PC-3 (cell line): ENCODE measurements around the gene GDI2. TPM values are rescaled to one million over a fixed set of nuclear protein-coding genes. Genes with fewer than 3 reads are reported as not detected.

Experiments
- ATAC-seq: fragments of 200-7000 bp; cut with Tn5 transposase; 2 replicates; pipeline ENCODE4 v1.9.1; 2020; ENCODE audit warnings: mild to moderate bottlenecking, moderate library complexity
- BruUV-seq: library from RNA; stranded (reverse); fragments of 400-500 nt; replicated peaks from 2 replicates; lab custom pipeline; 2021; lab: Mats Ljungman, UMichigan
- CTCF ChIA-PET: fragments of 300-600 bp; sonication (Branson Sonifier 250); formaldehyde crosslinking; loops from one replicate; lab custom pipeline; 2022; ENCODE audit warnings: antibody characterized with exemption; lab: Charles Lee
- POLR2A ChIA-PET: fragments of 300-600 bp; sonication (Branson Sonifier 250); formaldehyde crosslinking; loops from one replicate; lab custom pipeline; 2022; ENCODE audit warnings: antibody characterized with exemption; ENCODE audit not compliant: unreplicated experiment; lab: Charles Lee
- DNase-seq: peaks from one replicate; pipeline ENCODE4 v3.0.0-alpha.2; 2015
- H2AFZ ChIP-seq: fragments of 300-600 bp; sonication (generic); 2 replicates; pipeline ENCODE4 v1.6.0; 2016; ENCODE audit warnings: antibody characterized with exemption, low read length
- H3F3A ChIP-seq: fragments of 300-600 bp; sonication (generic); one replicate; pipeline ENCODE4 v1.6.0; 2017; ENCODE audit warnings: antibody characterized with exemption, low read length, control low read depth, mild to moderate bottlenecking; ENCODE audit not compliant: unreplicated experiment
- H3K27ac ChIP-seq: fragments of 300-600 bp; sonication (generic); 2 replicates; pipeline ENCODE4 v1.5.1; 2016; ENCODE audit warnings: mild to moderate bottlenecking, low read length
- H3K27me3 ChIP-seq: fragments of 300-600 bp; sonication (generic); 2 replicates; pipeline ENCODE4 v1.6.1; 2016; ENCODE audit warnings: low read length, mixed read lengths
- H3K36me3 ChIP-seq: fragments of 300-600 bp; sonication (generic); 2 replicates; pipeline ENCODE4 v1.6.1; 2016; ENCODE audit warnings: low read depth, mixed run types, low read length, mixed read lengths
- H3K4me1 ChIP-seq: fragments of 300-600 bp; sonication (generic); 2 replicates; pipeline ENCODE4 v1.5.1; 2016; ENCODE audit warnings: low read length; ENCODE audit not compliant: insufficient read depth
- H3K4me2 ChIP-seq: fragments of 300-600 bp; sonication (generic); 2 replicates; pipeline ENCODE4 v1.6.0; 2016; ENCODE audit warnings: low read length
- H3K4me3 ChIP-seq: fragments of 300-600 bp; sonication (generic); 2 replicates; pipeline ENCODE4 v1.5.1; 2016; ENCODE audit warnings: mild to moderate bottlenecking, low read length, mixed read lengths
- H3K79me2 ChIP-seq: fragments of 300-600 bp; sonication (generic); 2 replicates; pipeline ENCODE4 v1.6.1; 2017; ENCODE audit warnings: low read length, mixed read lengths
- H3K9ac ChIP-seq: fragments of 300-600 bp; sonication (generic); 2 replicates; pipeline ENCODE4 v1.6.0; 2016; ENCODE audit warnings: mild to moderate bottlenecking, low read length
- H3K9me2 ChIP-seq: fragments of 300-600 bp; sonication (generic); replicated peaks from 2 replicates; pipeline ENCODE4 v1.6.1; 2016; ENCODE audit warnings: mixed run types, low read length, mixed read lengths
- H3K9me3 ChIP-seq: fragments of 300-600 bp; sonication (generic); 2 replicates; pipeline ENCODE4 v1.6.1; 2016; ENCODE audit warnings: low read length, mixed read lengths
- H4K20me1 ChIP-seq: fragments of 300-600 bp; sonication (generic); 2 replicates; pipeline ENCODE4 v1.6.1; 2016; ENCODE audit warnings: low read length, mixed read lengths
- CTCF ChIP-seq: fragments of 300-600 bp; sonication (generic); conservative IDR thresholded peaks from 2 replicates; pipeline ENCODE4 v1.5.1; 2017; ENCODE audit warnings: antibody characterized with exemption, low read depth, mild to moderate bottlenecking, low read length
- EZH2 ChIP-seq: fragments of 300-600 bp; sonication (generic); IDR thresholded peaks from one replicate; pipeline ENCODE4 v1.6.1; 2017; ENCODE audit warnings: antibody characterized with exemption, mild to moderate bottlenecking, low read length; ENCODE audit not compliant: unreplicated experiment
- EZH2phosphoT487 ChIP-seq: fragments of 300-600 bp; sonication (generic); IDR thresholded peaks from 2 replicates; pipeline ENCODE4 v1.6.1; 2018; ENCODE audit warnings: mild to moderate bottlenecking, antibody characterized with exemption, low read length, borderline replicate concordance
- intact Hi-C: fragments of 100-400 bp; cut with micrococcal nuclease; formaldehyde crosslinking; loops from 2 replicates; pipeline ENCODE4 v1.9.0; 2023
- total RNA-seq: library from RNA; depleted of rRNA; stranded (reverse); fragments of >200 nt; gene quantifications from 2 replicates; pipeline ENCODE4 v1.2.3, GENCODE V29; 2014

Gene GDI2
- total RNA-seq, 1 experiment from 2014 or later: 122 TPM

- no peaks in the 10 kb centered on the region for H3K9me2 ChIP-seq
- ATAC-seq (no peak), DNase-seq (no peak)
- POLR2A ChIA-PET: no interaction called here
- H3K4me2 ChIP-seq: no peak overlapping the region
- H3K9me3 ChIP-seq: no peaks in the 10 kb centered on the region
- H3K27me3 ChIP-seq: no peaks in the 10 kb centered on the region
- peak overlapping the region; percentile 25 for H3K27ac ChIP-seq
- H3K4me3 ChIP-seq: no peak overlapping the region
- no peak overlapping the region for H2AFZ ChIP-seq
- CTCF ChIA-PET: no interaction called here
- no TSS peak for BruUV-seq
- TF ChIP-seq EZH2phosphoT487 (no peak), EZH2 (no peak), CTCF (no peak)
- intact Hi-C loops: no loop called here
- no peaks in the 10 kb centered on the region for H3K36me3 ChIP-seq
- peaks cover 67% of the 10 kb centered on the region for H3K79me2 ChIP-seq
- no peak overlapping the region for H3K9ac ChIP-seq
- no peaks in the 10 kb centered on the region; the same call in 1 of the 2 replicates for H3K4me1 ChIP-seq
- peaks cover 5% of the 10 kb centered on the region; the same call in 1 of the 2 replicates for H4K20me1 ChIP-seq
- no peaks in the 10 kb centered on the region for H3F3A ChIP-seq
Observed at GRCh38 chr10:5776136-5776880, 36.9 kb downstream of the GDI2 start.

GRCh38 chr10:5775685-5776084 lies 37.5 kb downstream of the GDI2 start:
- H4K20me1 ChIP-seq: peaks cover 5% of the 10 kb centered on the region; the same call in 1 of the 2 replicates
- no peak overlapping the region for H3K27ac ChIP-seq
- ATAC-seq: no peak
- DNase-seq: no peak
- no peak for TF ChIP-seq EZH2phosphoT487
- no peak for TF ChIP-seq EZH2
- TF ChIP-seq CTCF: no peak
- no peaks in the 10 kb centered on the region for H3K27me3 ChIP-seq
- H3K4me2 ChIP-seq: no peak overlapping the region
- no peak overlapping the region for H2AFZ ChIP-seq
- no peak overlapping the region for H3K4me3 ChIP-seq
- peaks cover 65% of the 10 kb centered on the region for H3K79me2 ChIP-seq
- H3K4me1 ChIP-seq: no peaks in the 10 kb centered on the region; the same call in 1 of the 2 replicates
- intact Hi-C loops: no loop called here
- BruUV-seq: no TSS peak
- no peaks in the 10 kb centered on the region for H3F3A ChIP-seq
- no peaks in the 10 kb centered on the region for H3K9me2 ChIP-seq
- no peaks in the 10 kb centered on the region for H3K36me3 ChIP-seq
- ChIA-PET POLR2A (no interaction called here), CTCF (no interaction called here)
- no peak overlapping the region for H3K9ac ChIP-seq
- no peaks in the 10 kb centered on the region for H3K9me3 ChIP-seq

- intact Hi-C loops: no loop called here
Observed at GRCh38 chr10:5774987-5775620, 38.1 kb downstream of the GDI2 start.

More at GRCh38 chr10:5774987-5775620, 38.1 kb downstream of the GDI2 start:
- H3K4me1 ChIP-seq: no peaks in the 10 kb centered on the region; the same call in 1 of the 2 replicates
- H4K20me1 ChIP-seq: peaks cover 5% of the 10 kb centered on the region; the same call in 1 of the 2 replicates
- H3K9me3 ChIP-seq: no peaks in the 10 kb centered on the region
- TF ChIP-seq EZH2phosphoT487 (no peak), EZH2 (no peak), CTCF (no peak)
- no peak overlapping the region for H3K27ac ChIP-seq
- no peaks in the 10 kb centered on the region for H3K27me3 ChIP-seq
- no peaks in the 10 kb centered on the region for H3F3A ChIP-seq
- H3K79me2 ChIP-seq: peaks cover 59% of the 10 kb centered on the region
- BruUV-seq: no TSS peak
- no peak overlapping the region for H3K9ac ChIP-seq
- no peak overlapping the region for H2AFZ ChIP-seq
- no peaks in the 10 kb centered on the region for H3K36me3 ChIP-seq
- ChIA-PET POLR2A (interaction anchor here (0.6 kb wide), 1 partner anchor 115 kb away, joined by 4 read pairs; the partner anchor contains the start of gene FBH1), CTCF (no interaction called here)
- H3K9me2 ChIP-seq: no peaks in the 10 kb centered on the region
- no peak overlapping the region for H3K4me2 ChIP-seq
- H3K4me3 ChIP-seq: no peak overlapping the region
- ATAC-seq (no peak), DNase-seq (no peak)
